GM10266 (cell line): Measurements from ENCODE around the gene KCNMA1.

Experiments used
- DNase-seq: peaks from one replicate; pipeline ENCODE4 v3.0.0; 2012; ENCODE audit errors: extremely low spot score
- CTCF ChIP-seq: IDR thresholded peaks from 2 replicates; pipeline ENCODE4 v1.5.1; 2012; ENCODE audit warnings: mild to moderate bottlenecking, low read depth; ENCODE audit not compliant: control insufficient read depth, insufficient read depth; ENCODE audit errors: missing control alignments

KCNMA1 gene

GRCh38 chr10:77533146-77533886 is 104.3 kb downstream of the KCNMA1 start:
- DNase-seq: no peak

GRCh38 chr10:77532068-77532467 is 105.5 kb downstream of the KCNMA1 start:
- DNase-seq: no peak
- no peak for TF ChIP-seq CTCF

More at GRCh38 chr10:77533146-77533886, 104.3 kb downstream of the KCNMA1 start:
- no peak for TF ChIP-seq CTCF

- no peak for TF ChIP-seq CTCF
- DNase-seq: no peak
Measured at GRCh38 chr10:77531441-77532001, 106.1 kb downstream of the KCNMA1 start.

GRCh38 chr10:77530011-77530410 is 107.6 kb downstream of the KCNMA1 start:
- DNase-seq: no peak
- no peak for TF ChIP-seq CTCF

GRCh38 chr10:77529050-77529576 is 108.5 kb downstream of the KCNMA1 start:
- no peak for TF ChIP-seq CTCF
- DNase-seq: no peak

GRCh38 chr10:77527839-77528238 is 109.8 kb downstream of the KCNMA1 start:
- no peak for TF ChIP-seq CTCF
- no peak for DNase-seq

GRCh38 chr10:77526868-77527617 is 110.6 kb downstream of the KCNMA1 start:
- DNase-seq: no peak
- TF ChIP-seq CTCF: no peak
